ENCODE measurements around the gene ATP7A. TPM values are rescaled to one million over a fixed set of nuclear protein-coding genes. Genes with fewer than 3 reads are reported as not detected.

The ATP7A gene
- total RNA-seq, 4 donors from 2014 or later = 4.0 to 6.3 (median 5.1) TPM

- in situ Hi-C loops (cut with MboI; ENCODE audit: low sequenced_read_pairs in 4 of 4) = no loop called here
- Histone ChIP-seq H3K27ac (no peak overlapping the region), H3K27me3 (no peaks in the 10 kb centered on the region), H3K4me3 (no peak overlapping the region), H3K4me1 (peaks cover 0 to under 1% of the 10 kb centered on the region in 2 donors), H3K36me3 (no peaks in the 10 kb centered on the region), H3K9me3 (no peaks in the 10 kb centered on the region)
- intact Hi-C loops (cut with DNase I; ENCODE audit: low total_unique reads) = no loop called here
- TF ChIP-seq POLR2A (IDR thresholded peaks at IDR 0.05) = no peak
- TF ChIP-seq CTCF (IDR thresholded peaks at IDR 0.05 in 4 of 5, conservative IDR thresholded peaks at IDR 0.05 in 1 of 5) = no peak
- ATAC-seq (no peak), DNase-seq (no peak)
These were observed 187.6 kb downstream of the ATP7A start for GRCh38 chrX:78098108-78098507.

Other genes with a start within 250 kb of the ATP7A start
- gene ATRX, start 124.5 kb upstream of the ATP7A start, total RNA-seq = 10 to 100 TPM; 34.7 to 75.9 (median 50.5) TPM
- gene MAGT1, start 15.3 kb upstream of the ATP7A start, total RNA-seq = 10 to 100 TPM; 26.2 to 40.1 (median 32.7) TPM
- gene COX7B, start 11.2 kb upstream of the ATP7A start, total RNA-seq = 100 to 1,000 TPM; 788 to 912 (median 821) TPM
- gene PGAM4, start 58.9 kb downstream of the ATP7A start, total RNA-seq = not detected
- gene PGK1, start 193.6 kb downstream of the ATP7A start, total RNA-seq = 100 to 1,000 TPM; 220 to 392 (median 310) TPM
- 10 to 100 TPM; 16.3 to 24.0 (median 18.5) TPM for gene TAF9B, start 229.0 kb downstream of the ATP7A start, total RNA-seq